GM19395 (cell line): ENCODE measurements around the gene ALKBH5.

Source experiments
- ATAC-seq: cut with Tn5 transposase; IDR thresholded peaks from one replicate; pipeline ENCODE4 v1.9.1; 2021; ENCODE audit warnings: mild to moderate bottlenecking, moderate library complexity; ENCODE audit not compliant: unreplicated experiment

The ALKBH5 gene

GRCh38 chr17:18238299-18238698 lies 54.7 kb downstream of the ALKBH5 start:
- no peak for ATAC-seq

- ATAC-seq = no peak
These were observed 56.8 kb downstream of the ALKBH5 start for GRCh38 chr17:18240449-18240848.

GRCh38 chr17:18241229-18241871 lies 57.7 kb downstream of the ALKBH5 start:
- no peak for ATAC-seq

DNA sequence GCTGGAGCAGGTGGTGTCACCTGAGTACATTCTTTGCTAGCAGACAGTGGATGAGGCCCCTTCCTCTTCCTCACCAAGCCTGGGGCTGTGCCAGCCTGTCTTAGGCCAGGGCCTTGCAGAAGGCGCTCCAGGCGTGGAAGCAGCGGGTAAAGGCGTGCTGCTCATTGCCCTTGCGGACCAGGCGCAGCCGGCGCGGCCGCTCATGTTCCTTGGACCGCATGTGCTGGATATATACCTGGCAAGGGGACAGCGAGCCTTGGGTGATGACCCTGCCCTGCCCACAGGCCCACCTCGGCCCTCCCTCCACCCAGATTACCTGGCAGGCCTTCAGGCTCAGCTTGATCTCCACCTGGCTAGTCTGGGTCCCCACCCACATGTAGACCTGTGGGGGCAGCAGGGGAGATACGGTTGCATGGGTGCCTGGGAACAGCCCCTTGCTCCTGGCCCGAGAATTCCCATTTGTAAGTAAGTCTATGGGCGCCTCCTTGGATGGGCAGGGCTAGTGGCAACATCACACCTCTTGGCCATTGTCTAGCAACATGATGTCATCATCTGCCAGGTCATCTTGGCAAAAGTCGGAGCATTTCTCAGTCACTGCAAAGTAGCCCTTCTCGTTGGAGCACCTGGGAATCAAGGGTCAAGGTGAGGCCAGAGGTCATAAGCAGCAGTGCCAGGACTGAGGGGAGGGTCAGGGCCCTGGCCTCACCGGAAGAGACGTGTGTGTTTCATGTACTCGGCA lies 61.6 kb downstream of the ALKBH5 start:
- no peak for ATAC-seq

DNA sequence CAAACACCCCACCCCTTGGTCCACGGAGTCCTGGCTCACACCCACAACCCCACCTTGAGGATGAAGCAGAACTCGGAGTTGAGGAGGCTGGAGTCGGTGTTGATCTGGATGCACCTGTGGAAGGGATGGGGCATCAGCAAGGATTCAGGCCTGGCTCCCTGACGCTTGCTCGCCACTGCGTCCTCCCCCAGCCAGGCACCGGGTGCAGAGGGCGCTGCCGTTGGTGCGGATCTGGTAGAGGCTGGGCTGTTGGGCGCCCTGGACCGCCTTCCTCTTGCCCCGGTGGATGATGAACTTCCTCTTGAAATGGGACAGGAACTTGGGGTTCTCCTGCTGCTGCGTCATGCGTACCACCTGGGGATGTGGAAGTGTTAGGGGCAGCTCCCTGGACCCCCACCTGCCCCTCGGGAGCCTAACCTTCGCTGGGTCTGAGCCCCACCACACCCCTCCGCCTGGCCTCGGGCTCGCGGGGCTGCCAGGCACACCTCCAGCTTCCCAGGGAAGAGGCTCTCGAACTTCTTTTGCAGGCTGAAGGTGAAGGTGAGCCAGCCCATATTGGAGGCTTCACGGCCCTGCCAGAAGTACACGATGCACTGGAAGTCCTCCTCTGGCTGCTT lies 62.6 kb downstream of the ALKBH5 start:
- no peak for ATAC-seq

DNA sequence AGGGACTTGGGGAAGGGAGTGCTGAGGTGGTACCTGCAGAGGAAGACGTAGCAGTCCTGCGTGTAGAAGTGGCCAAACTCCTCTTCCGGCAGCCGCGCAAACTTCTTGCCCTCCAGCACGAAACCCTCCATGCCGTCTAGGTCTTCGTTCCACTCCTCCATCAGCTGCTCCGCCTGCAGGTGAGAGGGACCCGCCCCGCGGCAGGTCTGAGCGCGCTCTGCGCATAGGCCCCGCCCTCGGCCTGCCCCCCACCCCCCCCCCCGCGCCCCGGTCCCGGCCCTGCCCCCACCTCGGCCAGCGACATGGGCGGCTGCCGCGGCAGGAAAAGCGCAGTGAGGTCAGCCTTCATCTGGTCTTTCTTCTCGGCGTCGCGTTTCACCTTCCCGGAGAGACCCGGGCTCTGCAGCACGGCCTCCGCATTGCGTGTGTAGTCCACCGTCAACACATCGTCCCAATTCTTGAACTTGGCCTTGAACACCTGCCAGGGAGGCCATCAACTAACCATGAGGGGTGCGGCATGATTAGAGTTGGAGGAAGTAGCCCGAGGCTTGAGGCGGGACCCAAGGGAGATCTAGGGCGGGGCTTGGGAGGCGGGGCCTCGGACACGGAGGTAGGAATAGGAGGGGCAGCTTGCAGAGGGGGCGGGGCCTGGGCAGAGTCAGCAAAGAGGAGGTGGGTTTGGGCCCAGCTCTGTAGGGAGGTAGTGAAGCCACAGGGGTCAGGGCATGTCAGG lies 63.4 kb downstream of the ALKBH5 start:
- no peak for ATAC-seq

GRCh38 chr17:18247613-18248001 lies 64.0 kb downstream of the ALKBH5 start:
- ATAC-seq = no peak

DNA sequence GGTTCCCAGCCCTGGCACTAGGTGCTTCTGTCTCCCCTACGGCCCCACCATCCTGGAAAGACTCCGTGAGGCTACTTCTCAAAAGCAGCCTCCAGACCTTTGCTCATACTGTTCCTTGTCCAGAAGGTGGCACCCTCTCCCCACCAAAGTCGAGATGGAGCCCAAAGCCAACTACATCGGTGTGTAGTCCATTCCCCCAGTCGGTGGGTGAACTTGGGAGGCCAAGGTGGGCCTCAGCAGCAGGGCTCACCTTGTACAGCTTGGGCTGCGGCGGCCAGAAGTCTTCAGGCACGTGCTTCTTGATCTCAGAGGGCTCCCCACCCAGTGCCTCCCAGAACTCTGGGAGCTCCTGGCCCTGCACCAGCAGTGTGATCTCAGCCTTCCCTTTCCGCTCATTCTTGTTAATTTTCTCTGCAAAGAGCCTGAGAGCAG lies 64.7 kb downstream of the ALKBH5 start:
- ATAC-seq = no peak

DNA sequence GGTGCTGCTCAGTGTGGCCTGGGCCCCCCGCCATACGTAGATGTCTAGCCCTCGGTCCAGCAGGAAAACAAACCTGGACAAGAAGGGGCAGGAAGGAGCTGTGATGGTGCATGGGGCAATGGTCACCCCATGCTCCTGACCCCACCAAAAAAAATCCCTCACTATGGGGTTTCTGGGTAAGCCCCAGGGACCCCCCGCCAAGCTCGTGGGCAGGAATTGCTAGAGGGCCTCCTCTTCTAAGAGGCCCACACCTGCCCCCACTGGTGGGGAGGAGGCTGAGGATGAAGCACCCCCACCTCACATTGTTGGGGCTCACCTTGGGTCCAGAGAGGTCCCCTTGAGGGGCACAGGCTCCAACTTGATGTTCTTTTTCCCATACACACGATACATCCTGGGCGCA lies 65.2 kb downstream of the ALKBH5 start:
- ATAC-seq = no peak

DNA sequence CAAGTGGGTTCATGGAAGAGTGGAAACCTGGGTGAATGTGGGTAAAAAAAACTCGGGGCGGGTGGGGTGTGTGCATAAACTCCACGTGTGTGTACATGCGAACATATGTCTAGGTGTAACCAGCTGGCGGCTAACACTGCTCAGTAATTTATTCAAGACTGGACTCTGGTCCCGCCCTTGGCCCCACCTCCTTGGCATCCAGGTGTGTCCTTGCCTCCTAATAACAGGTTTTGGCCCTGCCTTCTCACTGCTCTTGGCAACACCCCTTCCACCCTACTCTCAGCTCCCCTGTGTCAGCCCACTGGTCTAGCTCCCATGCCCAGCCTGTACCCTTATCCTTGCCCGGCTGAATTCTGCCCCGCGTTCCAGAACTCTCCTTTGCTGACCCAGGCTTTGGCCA lies 66.6 kb downstream of the ALKBH5 start:
- no peak for ATAC-seq

DNA sequence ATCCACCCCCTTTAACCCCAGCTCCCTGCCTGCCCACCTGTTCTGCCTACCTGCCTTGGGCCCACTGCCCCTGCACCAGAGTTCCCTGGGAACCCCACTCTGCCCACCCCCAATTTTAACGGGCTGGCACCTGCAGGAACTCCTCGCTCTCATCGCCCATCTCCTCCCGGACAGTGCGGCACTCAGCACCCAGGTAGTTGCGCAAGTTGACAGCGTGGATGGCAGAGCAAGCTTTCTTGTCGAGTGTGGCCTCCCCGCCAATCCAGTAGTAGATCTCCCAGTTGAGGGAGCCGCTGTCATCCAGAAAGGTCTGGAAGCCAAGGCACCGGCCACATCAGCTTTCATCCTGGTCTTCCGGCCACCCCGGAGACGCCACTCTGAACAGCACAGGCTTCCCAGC lies 67.1 kb downstream of the ALKBH5 start:
- no peak for ATAC-seq

GRCh38 chr17:18251204-18251603 lies 67.6 kb downstream of the ALKBH5 start:
- ATAC-seq = no peak

DNA sequence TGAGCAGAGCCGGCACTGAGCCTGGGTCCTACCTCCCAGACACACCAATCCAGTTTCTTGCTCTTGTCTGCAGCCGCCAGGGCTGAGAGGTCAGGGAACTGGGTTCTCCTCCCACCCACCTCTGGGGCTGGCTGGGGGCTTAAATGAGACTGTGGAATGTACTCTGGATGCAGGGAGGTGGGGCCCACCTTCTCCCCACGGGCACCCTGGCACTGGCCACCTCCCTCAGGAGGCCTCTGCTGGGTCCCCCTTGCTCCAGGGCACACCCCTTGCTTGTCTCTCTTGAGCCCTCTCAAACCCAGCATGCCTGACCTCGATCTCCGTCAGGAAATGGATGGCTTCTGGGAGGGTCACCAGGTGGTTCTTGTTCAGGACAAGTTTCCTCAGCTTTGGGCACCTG lies 68.5 kb downstream of the ALKBH5 start:
- no peak for ATAC-seq

GRCh38 chr17:18253187-18253884 lies 69.7 kb downstream of the ALKBH5 start:
- ATAC-seq = no peak

DNA sequence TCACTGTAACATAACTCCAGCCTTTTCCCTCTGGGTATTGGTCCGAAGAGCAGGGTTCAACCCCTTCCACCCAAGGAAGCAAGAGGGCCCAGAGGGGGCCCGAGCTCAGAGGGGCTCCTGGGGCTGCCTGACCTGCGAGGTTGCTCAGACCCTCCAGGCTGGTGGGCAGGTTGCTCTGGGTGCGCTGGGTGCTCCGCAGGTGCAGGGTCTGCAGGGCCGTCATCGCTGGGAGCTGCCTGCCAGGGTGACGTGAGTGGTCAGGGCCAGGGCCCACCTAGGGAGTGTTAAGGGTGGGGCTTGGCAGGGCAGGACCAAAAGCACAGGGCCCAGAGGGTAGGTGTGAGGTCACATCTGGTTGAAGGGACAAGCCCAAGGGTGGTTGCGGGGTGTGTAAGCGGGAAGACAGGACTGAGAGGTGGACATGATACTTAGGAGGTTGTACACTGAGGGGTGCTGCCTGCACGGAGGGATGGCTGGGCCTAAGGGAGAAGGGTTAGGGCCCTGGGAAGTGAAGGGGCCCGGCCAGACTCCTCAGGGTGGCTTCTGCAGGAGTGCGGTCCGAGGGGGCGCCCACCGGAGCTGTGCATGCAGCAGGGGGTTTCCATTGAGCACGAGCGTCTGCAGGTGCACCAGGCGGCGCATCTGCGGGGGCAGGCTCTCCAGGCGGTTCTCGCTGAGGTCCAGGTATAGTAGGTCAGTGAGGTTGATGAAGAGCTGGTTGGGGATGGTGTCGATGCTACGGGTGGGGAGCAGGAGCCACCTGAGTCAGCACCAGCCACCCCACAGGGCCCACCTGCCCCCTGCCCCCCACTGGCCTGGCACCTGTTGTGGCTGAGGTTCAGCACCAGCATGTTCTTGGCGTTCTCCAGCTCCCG lies 70.6 kb downstream of the ALKBH5 start:
- ATAC-seq = no peak

- no peak for ATAC-seq
These were observed 71.4 kb downstream of the ALKBH5 start for GRCh38 chr17:18254888-18255649.

- ATAC-seq = no peak
These were observed 72.7 kb downstream of the ALKBH5 start for GRCh38 chr17:18256351-18256750.

DNA sequence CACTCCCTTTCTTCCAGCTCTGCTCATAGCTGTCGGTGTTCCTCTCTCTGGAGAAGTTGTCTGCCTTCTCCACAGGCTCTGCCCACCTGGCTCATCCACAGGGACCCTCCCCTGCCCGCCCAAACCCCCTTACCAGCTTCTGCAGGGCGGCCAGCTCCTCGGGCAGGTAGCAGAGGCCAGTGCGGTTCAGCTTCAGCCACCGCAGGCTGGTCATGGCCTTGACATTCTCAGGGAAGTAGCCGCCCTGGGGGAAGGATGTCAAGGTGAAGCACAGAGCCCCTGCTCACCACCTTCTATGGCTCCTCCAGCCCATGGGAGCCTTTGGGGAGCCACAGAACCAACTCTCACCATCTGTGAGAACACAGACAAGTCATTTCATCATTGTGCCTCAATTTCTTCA lies 73.1 kb downstream of the ALKBH5 start:
- ATAC-seq = no peak

GRCh38 chr17:18257268-18257981 lies 73.8 kb downstream of the ALKBH5 start:
- ATAC-seq = no peak
